NT2/D1 (cell line): ENCODE measurements around the gene RPS6KC1.

ENCODE experiments used
- SUZ12 ChIP-seq: IDR thresholded peaks from 2 replicates; pipeline ENCODE4 v1.6.1; 2011; ENCODE audit not compliant: insufficient read length, insufficient read depth; ENCODE audit errors: extremely low read depth
- YY1 ChIP-seq: IDR thresholded peaks from 2 replicates; pipeline ENCODE4 v1.6.1; 2011; ENCODE audit not compliant: insufficient read length, insufficient read depth
- ZNF274 ChIP-seq: IDR thresholded peaks from 2 replicates; pipeline ENCODE4 v1.6.1; 2011; ENCODE audit warnings: mild to moderate bottlenecking, low read depth, low read length

DNA sequence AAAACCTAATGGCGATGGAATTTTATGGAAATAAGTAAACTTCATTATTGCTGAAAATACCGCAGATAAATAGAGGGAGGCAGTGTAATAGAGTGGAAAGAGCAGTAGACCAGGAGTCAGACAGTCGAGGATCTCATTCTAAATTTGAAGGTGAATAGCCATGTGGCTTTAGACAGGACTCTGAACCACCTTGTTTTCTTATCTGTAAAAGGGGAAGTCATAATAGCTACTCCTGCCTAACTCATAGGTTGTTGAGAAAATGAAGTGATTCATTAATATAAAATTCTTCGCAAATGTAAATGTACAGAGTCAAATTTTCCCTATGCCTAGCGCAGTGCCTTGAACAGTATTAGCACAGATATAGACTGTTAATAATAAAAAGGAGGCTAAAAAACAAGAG is 14.8 kb downstream of the RPS6KC1 start:
- no peak for TF ChIP-seq YY1
- TF ChIP-seq ZNF274 = no peak
- no peak for TF ChIP-seq SUZ12
